NCI-H1694 (cell line): Measurements from ENCODE around the gene TNFRSF17.
"Not testable (repeated sequence)": the region's sequence is repeated elsewhere in the genome, so short reads cannot be mapped to it uniquely, and the experiment has no call there.

Experiments used
- DNase-seq: peaks from one replicate; lab custom pipeline; 2025; lab: John Stamatoyannopoulos, UW

Gene TNFRSF17

GRCh38 chr16:11964761-11965551, at the start of gene TNFRSF17:
Gene TNFRSF17 (plus strand): TSS chr16:11965210. CDS start chr16:11965325, 115 bp downstream.
- DNase-seq: no peak

- DNase-seq: peak; percentile 90
Measured at GRCh38 chr16:11915644-11916523, 49.1 kb upstream of the TNFRSF17 start, which contains the start of gene GSPT1. Gene GSPT1 (minus strand): TSS chr16:11915956. CDS start chr16:11915720, 236 bp downstream.

GRCh38 chr16:11916524-11917285, 48.3 kb upstream of the TNFRSF17 start:
- no peak for DNase-seq

- DNase-seq: not testable (repeated sequence)
Measured at GRCh38 chr16:11924046-11924445, 41.0 kb upstream of the TNFRSF17 start.

- not testable (repeated sequence) for DNase-seq
Measured at GRCh38 chr16:11927350-11927749, 37.7 kb upstream of the TNFRSF17 start.

- not testable (repeated sequence) for DNase-seq
Measured at GRCh38 chr16:11941945-11942344, 23.1 kb upstream of the TNFRSF17 start, which contains the start of gene NPIPB2. Gene NPIPB2 (minus strand): TSS chr16:11942045. CDS start chr16:11942045, 0 bp downstream.

GRCh38 chr16:11946433-11946832, 18.6 kb upstream of the TNFRSF17 start:
- DNase-seq: no peak

GRCh38 chr16:11948819-11949218, 16.2 kb upstream of the TNFRSF17 start:
- DNase-seq: no peak

GRCh38 chr16:11949527-11949926, 15.5 kb upstream of the TNFRSF17 start:
- DNase-seq: peak; percentile 50

GRCh38 chr16:11950388-11950787, 14.6 kb upstream of the TNFRSF17 start:
- DNase-seq: no peak

GRCh38 chr16:11953576-11953975, 11.4 kb upstream of the TNFRSF17 start:
- DNase-seq: not testable (repeated sequence)

GRCh38 chr16:11955713-11956123, 9.3 kb upstream of the TNFRSF17 start:
- no peak for DNase-seq

GRCh38 chr16:11956558-11956957, 8.5 kb upstream of the TNFRSF17 start:
- DNase-seq: no peak

GRCh38 chr16:11957591-11958395, 7.2 kb upstream of the TNFRSF17 start:
- no peak for DNase-seq

GRCh38 chr16:11962457-11962856, 2.6 kb upstream of the TNFRSF17 start:
- DNase-seq: not testable (repeated sequence)

- DNase-seq: not testable (repeated sequence)
Measured at GRCh38 chr16:11962978-11963377, 2.0 kb upstream of the TNFRSF17 start.

- DNase-seq: no peak
Measured at GRCh38 chr16:11963706-11964105, 1.3 kb upstream of the TNFRSF17 start.

GRCh38 chr16:11966173-11966572, 1.2 kb downstream of the TNFRSF17 start:
- DNase-seq: no peak

GRCh38 chr16:11967195-11967911, 2.3 kb downstream of the TNFRSF17 start:
- DNase-seq: no peak

GRCh38 chr16:11968577-11968976, 3.6 kb downstream of the TNFRSF17 start:
- no peak for DNase-seq
